Measurements from ENCODE around the gene STXBP3.

Gene STXBP3

GRCh38 chr1:108785880-108786279 is 39.4 kb downstream of the STXBP3 start:
- H3K4me3 ChIP-seq (ENCODE audit: low read depth in 1 of 2, low read length in 2 of 2), result no peak overlapping the region
- no peak overlapping the region for H2AFZ ChIP-seq (ENCODE audit: low read depth, low read length)
- no peak overlapping the region for H3K27ac ChIP-seq (ENCODE audit: low read length)
- H3K4me2 ChIP-seq (ENCODE audit: insufficient read depth, low read length), result no peak overlapping the region
- no peak for DNase-seq
- no peaks in the 10 kb centered on the region for H3K4me1 ChIP-seq (ENCODE audit: insufficient read depth, low read length)
- H3K79me2 ChIP-seq (ENCODE audit: insufficient read depth, low read length), result no peaks in the 10 kb centered on the region
- no peak overlapping the region for H3K9ac ChIP-seq (ENCODE audit: low read depth, low read length)
- H3K27me3 ChIP-seq (ENCODE audit: insufficient read depth, low read length, poor library complexity), result no peaks in the 10 kb centered on the region
- TF ChIP-seq EZH2 (IDR thresholded peaks at IDR 0.05; ENCODE audit: borderline replicate concordance, low read depth, low read length, severe bottlenecking), result no peak
- TF ChIP-seq, protein P1, sequence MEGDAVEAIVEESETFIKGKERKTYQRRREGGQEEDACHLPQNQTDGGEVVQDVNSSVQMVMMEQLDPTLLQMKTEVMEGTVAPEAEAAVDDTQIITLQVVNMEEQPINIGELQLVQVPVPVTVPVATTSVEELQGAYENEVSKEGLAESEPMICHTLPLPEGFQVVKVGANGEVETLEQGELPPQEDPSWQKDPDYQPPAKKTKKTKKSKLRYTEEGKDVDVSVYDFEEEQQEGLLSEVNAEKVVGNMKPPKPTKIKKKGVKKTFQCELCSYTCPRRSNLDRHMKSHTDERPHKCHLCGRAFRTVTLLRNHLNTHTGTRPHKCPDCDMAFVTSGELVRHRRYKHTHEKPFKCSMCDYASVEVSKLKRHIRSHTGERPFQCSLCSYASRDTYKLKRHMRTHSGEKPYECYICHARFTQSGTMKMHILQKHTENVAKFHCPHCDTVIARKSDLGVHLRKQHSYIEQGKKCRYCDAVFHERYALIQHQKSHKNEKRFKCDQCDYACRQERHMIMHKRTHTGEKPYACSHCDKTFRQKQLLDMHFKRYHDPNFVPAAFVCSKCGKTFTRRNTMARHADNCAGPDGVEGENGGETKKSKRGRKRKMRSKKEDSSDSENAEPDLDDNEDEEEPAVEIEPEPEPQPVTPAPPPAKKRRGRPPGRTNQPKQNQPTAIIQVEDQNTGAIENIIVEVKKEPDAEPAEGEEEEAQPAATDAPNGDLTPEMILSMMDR (IDR thresholded peaks at IDR 0.05; ENCODE audit: borderline replicate concordance, extremely low read depth, low read length, poor library complexity, severe bottlenecking), result no peak
- H3K9me3 ChIP-seq (ENCODE audit: insufficient read depth, low read length, severe bottlenecking), result peaks cover 25% of the 10 kb centered on the region
- no peaks in the 10 kb centered on the region for H4K20me1 ChIP-seq (ENCODE audit: insufficient read depth, low read length)
- peaks cover 56% of the 10 kb centered on the region for H3K36me3 ChIP-seq (ENCODE audit: insufficient read depth, low read length)
- ATAC-seq (ENCODE audit: insufficient read depth, low read depth), result no peak

GRCh38 chr1:108791790-108792189 is 45.3 kb downstream of the STXBP3 start:
- H3K27me3 ChIP-seq (ENCODE audit: insufficient read depth, low read length, poor library complexity), result no peaks in the 10 kb centered on the region
- ATAC-seq (ENCODE audit: insufficient read depth, low read depth) (no peak), DNase-seq (no peak)
- H3K9me3 ChIP-seq (ENCODE audit: insufficient read depth, low read length, severe bottlenecking), result peaks cover 18% of the 10 kb centered on the region
- H2AFZ ChIP-seq (ENCODE audit: low read depth, low read length), result no peak overlapping the region
- no peak overlapping the region for H3K9ac ChIP-seq (ENCODE audit: low read depth, low read length)
- H3K27ac ChIP-seq (ENCODE audit: low read length), result no peak overlapping the region
- no peaks in the 10 kb centered on the region for H4K20me1 ChIP-seq (ENCODE audit: insufficient read depth, low read length)
- H3K79me2 ChIP-seq (ENCODE audit: insufficient read depth, low read length), result no peaks in the 10 kb centered on the region
- no peaks in the 10 kb centered on the region for H3K4me1 ChIP-seq (ENCODE audit: insufficient read depth, low read length)
- H3K36me3 ChIP-seq (ENCODE audit: insufficient read depth, low read length), result peaks cover 53% of the 10 kb centered on the region
- no peak for TF ChIP-seq EZH2 (IDR thresholded peaks at IDR 0.05; ENCODE audit: borderline replicate concordance, low read depth, low read length, severe bottlenecking)
- TF ChIP-seq, protein P1 (IDR thresholded peaks at IDR 0.05; ENCODE audit: borderline replicate concordance, extremely low read depth, low read length, poor library complexity, severe bottlenecking), result no peak
- no peak overlapping the region for H3K4me3 ChIP-seq (ENCODE audit: low read depth in 1 of 2, low read length in 2 of 2)
- no peak overlapping the region for H3K4me2 ChIP-seq (ENCODE audit: insufficient read depth, low read length)

GRCh38 chr1:108792420-108792819 is 45.9 kb downstream of the STXBP3 start:
- Histone ChIP-seq H3K4me1 (ENCODE audit: insufficient read depth, low read length) (no peaks in the 10 kb centered on the region), H3K9ac (ENCODE audit: low read depth, low read length) (no peak overlapping the region), H3K27me3 (ENCODE audit: insufficient read depth, low read length, poor library complexity) (no peaks in the 10 kb centered on the region), H3K9me3 (ENCODE audit: insufficient read depth, low read length, severe bottlenecking) (peaks cover 18% of the 10 kb centered on the region), H4K20me1 (ENCODE audit: insufficient read depth, low read length) (no peaks in the 10 kb centered on the region), H3K4me3 (ENCODE audit: low read depth in 1 of 2, low read length in 2 of 2) (no peak overlapping the region), H3K4me2 (ENCODE audit: insufficient read depth, low read length) (no peak overlapping the region), H2AFZ (ENCODE audit: low read depth, low read length) (no peak overlapping the region), H3K36me3 (ENCODE audit: insufficient read depth, low read length) (peaks cover 60% of the 10 kb centered on the region), H3K27ac (ENCODE audit: low read length) (no peak overlapping the region), H3K79me2 (ENCODE audit: insufficient read depth, low read length) (no peaks in the 10 kb centered on the region)
- ATAC-seq (ENCODE audit: insufficient read depth, low read depth) (no peak), DNase-seq (no peak)
- TF ChIP-seq, protein P1 (IDR thresholded peaks at IDR 0.05; ENCODE audit: borderline replicate concordance, extremely low read depth, low read length, poor library complexity, severe bottlenecking), result no peak
- no peak for TF ChIP-seq EZH2 (IDR thresholded peaks at IDR 0.05; ENCODE audit: borderline replicate concordance, low read depth, low read length, severe bottlenecking)

- H3K36me3 ChIP-seq (ENCODE audit: insufficient read depth, low read length), result peaks cover 65% of the 10 kb centered on the region
- H3K4me1 ChIP-seq (ENCODE audit: insufficient read depth, low read length), result no peaks in the 10 kb centered on the region
- H3K9me3 ChIP-seq (ENCODE audit: insufficient read depth, low read length, severe bottlenecking), result no peaks in the 10 kb centered on the region
- no peak for TF ChIP-seq EZH2 (IDR thresholded peaks at IDR 0.05; ENCODE audit: borderline replicate concordance, low read depth, low read length, severe bottlenecking)
- TF ChIP-seq, protein P1 (IDR thresholded peaks at IDR 0.05; ENCODE audit: borderline replicate concordance, extremely low read depth, low read length, poor library complexity, severe bottlenecking), result no peak
- DNase-seq (no peak), ATAC-seq (ENCODE audit: insufficient read depth, low read depth) (no peak)
- no peak overlapping the region for H3K4me3 ChIP-seq (ENCODE audit: low read depth in 1 of 2, low read length in 2 of 2)
- H4K20me1 ChIP-seq (ENCODE audit: insufficient read depth, low read length), result no peaks in the 10 kb centered on the region
- H3K27ac ChIP-seq (ENCODE audit: low read length), result no peak overlapping the region
- no peak overlapping the region for H3K9ac ChIP-seq (ENCODE audit: low read depth, low read length)
- no peak overlapping the region for H3K4me2 ChIP-seq (ENCODE audit: insufficient read depth, low read length)
- no peak overlapping the region for H2AFZ ChIP-seq (ENCODE audit: low read depth, low read length)
- no peaks in the 10 kb centered on the region for H3K79me2 ChIP-seq (ENCODE audit: insufficient read depth, low read length)
- no peaks in the 10 kb centered on the region for H3K27me3 ChIP-seq (ENCODE audit: insufficient read depth, low read length, poor library complexity)
These were observed 52.5 kb downstream of the STXBP3 start for GRCh38 chr1:108799001-108799400.
